ENCODE results near the gene VAMP1.
"Not testable (repeated sequence)": the region's sequence is repeated elsewhere in the genome, so short reads cannot be mapped to it uniquely, and the experiment has no call there.

VAMP1 gene

GRCh38 chr12:6437586-6437985 lies 32.9 kb downstream of the VAMP1 start:
- Histone ChIP-seq H3K9me3 (ENCODE audit: control insufficient read depth, low read length) (no peaks in the 10 kb centered on the region), H3K36me3 (ENCODE audit: control insufficient read depth, insufficient read depth, low read length) (no peaks in the 10 kb centered on the region), H3K4me3 (ENCODE audit: insufficient read depth, low read depth, low read length) (no peak overlapping the region), H3K4me1 (ENCODE audit: control insufficient read depth, insufficient read depth, low read length) (no peaks in the 10 kb centered on the region), H3K27me3 (ENCODE audit: control insufficient read depth, insufficient read depth, low read length, poor library complexity, severe bottlenecking) (no peaks in the 10 kb centered on the region), H3K27ac (ENCODE audit: insufficient read depth, low read depth, low read length, poor library complexity, severe bottlenecking) (no peak overlapping the region)
- 84 to 97% methylated on average over 3 of the region's 3 CpGs for WGBS, 2 experiments

DNA sequence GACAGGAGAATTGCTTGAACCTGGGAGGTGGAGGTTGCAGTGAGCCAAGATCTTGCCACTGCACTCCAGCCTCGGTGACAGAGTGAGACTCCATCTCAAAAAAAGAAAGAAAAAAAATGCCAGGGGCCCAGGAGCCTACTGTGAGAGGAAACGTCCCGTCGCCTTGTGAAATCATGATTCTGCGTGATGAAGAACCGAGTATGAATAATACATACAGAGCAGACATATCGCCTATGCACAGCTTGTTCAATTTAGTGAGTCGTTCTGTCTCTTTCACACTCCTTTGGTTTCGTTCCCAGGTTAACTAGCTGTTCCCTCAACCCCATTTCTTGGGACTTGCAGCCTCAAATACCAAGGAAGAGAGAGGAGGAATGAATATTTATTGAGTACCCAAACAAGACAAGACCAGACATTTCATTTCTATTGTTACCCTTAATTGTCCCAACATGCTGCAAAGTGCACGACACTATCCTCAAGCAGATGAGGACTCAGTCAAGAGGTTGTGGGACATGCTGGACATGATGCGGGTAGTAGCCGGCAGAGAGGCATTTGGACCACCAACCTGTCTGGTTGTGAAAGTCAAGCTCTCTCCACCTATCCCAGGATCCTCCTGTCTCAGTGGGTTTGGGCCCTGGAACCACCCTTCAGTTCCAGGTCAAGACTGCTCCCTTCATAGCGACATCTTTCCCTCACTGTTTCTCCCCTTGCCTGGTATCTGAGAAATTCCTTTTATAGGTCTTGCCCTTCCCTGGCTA lies 34.3 kb downstream of the VAMP1 start:
- Histone ChIP-seq H3K9me3 (ENCODE audit: control insufficient read depth, low read length) (no peaks in the 10 kb centered on the region), H3K27ac (ENCODE audit: insufficient read depth, low read depth, low read length, poor library complexity, severe bottlenecking) (no peak overlapping the region), H3K27me3 (ENCODE audit: control insufficient read depth, insufficient read depth, low read length, poor library complexity, severe bottlenecking) (no peaks in the 10 kb centered on the region), H3K4me3 (ENCODE audit: insufficient read depth, low read depth, low read length) (no peak overlapping the region), H3K36me3 (ENCODE audit: control insufficient read depth, insufficient read depth, low read length) (no peaks in the 10 kb centered on the region), H3K4me1 (ENCODE audit: control insufficient read depth, insufficient read depth, low read length) (no peaks in the 10 kb centered on the region)
- WGBS, 2 experiments = 87 to 88% methylated on average over 13 of the region's 13 CpGs

GRCh38 chr12:6434205-6435140 lies 36.0 kb downstream of the VAMP1 start:
- Histone ChIP-seq H3K27me3 (ENCODE audit: control insufficient read depth, insufficient read depth, low read length, poor library complexity, severe bottlenecking) (no peaks in the 10 kb centered on the region), H3K9me3 (ENCODE audit: control insufficient read depth, low read length) (no peaks in the 10 kb centered on the region), H3K36me3 (ENCODE audit: control insufficient read depth, insufficient read depth, low read length) (no peaks in the 10 kb centered on the region), H3K4me1 (ENCODE audit: control insufficient read depth, insufficient read depth, low read length) (no peaks in the 10 kb centered on the region), H3K4me3 (ENCODE audit: insufficient read depth, low read depth, low read length) (no peak overlapping the region), H3K27ac (ENCODE audit: insufficient read depth, low read depth, low read length, poor library complexity, severe bottlenecking) (no peak overlapping the region)
- WGBS, 2 experiments = 88 to 92% methylated on average over 17 of the region's 17 CpGs

DNA sequence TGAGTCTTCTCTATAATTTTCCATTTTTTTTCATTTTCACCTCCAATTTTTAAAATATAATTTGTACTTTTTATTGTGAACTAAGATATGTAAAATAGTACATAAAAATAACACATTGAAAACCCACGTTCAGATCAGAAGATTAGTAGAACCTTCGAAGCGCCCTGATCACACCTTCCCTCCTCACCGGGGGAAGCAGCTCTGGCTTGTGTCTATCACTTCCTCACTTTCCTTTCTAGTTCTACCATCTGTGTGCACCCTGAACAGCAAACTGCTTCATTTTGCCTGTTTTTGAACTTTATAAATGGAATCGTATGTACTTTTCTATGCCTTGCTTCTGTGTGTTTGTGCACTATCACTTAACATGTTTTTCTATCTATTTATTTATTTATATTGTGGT lies 37.5 kb downstream of the VAMP1 start:
- Histone ChIP-seq H3K27ac (ENCODE audit: insufficient read depth, low read depth, low read length, poor library complexity, severe bottlenecking) (no peak overlapping the region), H3K36me3 (ENCODE audit: control insufficient read depth, insufficient read depth, low read length) (no peaks in the 10 kb centered on the region), H3K4me3 (ENCODE audit: insufficient read depth, low read depth, low read length) (no peak overlapping the region), H3K27me3 (ENCODE audit: control insufficient read depth, insufficient read depth, low read length, poor library complexity, severe bottlenecking) (no peaks in the 10 kb centered on the region), H3K9me3 (ENCODE audit: control insufficient read depth, low read length) (no peaks in the 10 kb centered on the region), H3K4me1 (ENCODE audit: control insufficient read depth, insufficient read depth, low read length) (no peaks in the 10 kb centered on the region)
- WGBS, 2 experiments = 91 to 97% methylated on average over 4 of the region's 5 CpGs

DNA sequence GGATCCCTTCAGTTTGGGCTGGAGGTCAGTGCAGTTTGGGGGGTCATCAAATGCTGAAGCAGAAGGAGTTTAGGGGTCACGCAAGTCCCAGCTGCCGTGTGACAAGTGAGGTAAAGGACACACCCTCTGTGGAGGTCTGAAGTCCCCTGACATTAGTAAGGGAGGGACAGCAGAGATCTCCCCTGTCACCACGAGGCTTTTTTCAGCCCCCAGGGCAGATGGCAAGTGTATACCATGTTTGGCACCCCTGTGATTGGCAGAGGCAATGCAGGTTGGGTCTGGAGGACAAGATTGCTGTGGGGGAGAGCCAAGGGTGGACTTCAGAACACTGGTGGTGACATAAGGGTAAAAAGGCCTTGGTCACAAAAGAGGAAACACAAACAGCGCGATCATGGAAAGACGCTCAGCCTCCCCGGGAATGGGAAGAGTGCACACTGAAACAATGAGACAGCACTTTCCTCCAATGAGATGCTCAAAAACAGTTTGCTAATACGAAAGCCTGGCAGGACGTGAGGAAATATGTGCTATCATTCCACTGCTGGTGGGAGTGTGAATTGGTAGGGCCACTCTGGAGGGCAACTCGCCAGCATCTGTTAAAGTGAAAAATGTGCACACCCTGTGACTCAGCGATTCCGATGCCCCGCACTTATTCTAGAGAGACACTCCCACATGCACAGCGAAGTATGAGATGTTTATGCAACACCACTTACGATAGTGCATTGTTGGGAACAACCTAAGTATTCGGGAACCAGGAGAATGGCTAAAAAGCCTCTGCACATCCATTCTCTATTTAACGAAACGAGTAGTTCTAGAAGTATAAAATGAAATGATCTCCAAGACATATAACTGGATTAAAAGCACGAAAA lies 40.1 kb downstream of the VAMP1 start:
- H3K36me3 ChIP-seq (ENCODE audit: control insufficient read depth, insufficient read depth, low read length) = no peaks in the 10 kb centered on the region
- no peak overlapping the region for H3K27ac ChIP-seq (ENCODE audit: insufficient read depth, low read depth, low read length, poor library complexity, severe bottlenecking)
- H3K9me3 ChIP-seq (ENCODE audit: control insufficient read depth, low read length) = no peaks in the 10 kb centered on the region
- no peaks in the 10 kb centered on the region for H3K4me1 ChIP-seq (ENCODE audit: control insufficient read depth, insufficient read depth, low read length)
- 93% methylated on average over 19 of the region's 19 CpGs for WGBS, 2 experiments
- no peak overlapping the region for H3K4me3 ChIP-seq (ENCODE audit: insufficient read depth, low read depth, low read length)
- no peaks in the 10 kb centered on the region for H3K27me3 ChIP-seq (ENCODE audit: control insufficient read depth, insufficient read depth, low read length, poor library complexity, severe bottlenecking)

GRCh38 chr12:6428326-6428725 lies 42.2 kb downstream of the VAMP1 start:
- Histone ChIP-seq H3K4me3 (ENCODE audit: insufficient read depth, low read depth, low read length) (no peak overlapping the region), H3K4me1 (ENCODE audit: control insufficient read depth, insufficient read depth, low read length) (no peaks in the 10 kb centered on the region), H3K27me3 (ENCODE audit: control insufficient read depth, insufficient read depth, low read length, poor library complexity, severe bottlenecking) (no peaks in the 10 kb centered on the region), H3K9me3 (ENCODE audit: control insufficient read depth, low read length) (no peaks in the 10 kb centered on the region), H3K36me3 (ENCODE audit: control insufficient read depth, insufficient read depth, low read length) (no peaks in the 10 kb centered on the region), H3K27ac (ENCODE audit: insufficient read depth, low read depth, low read length, poor library complexity, severe bottlenecking) (no peak overlapping the region)
- WGBS, 2 experiments = 90 to 98% methylated on average over 3 of the region's 3 CpGs

- H3K27me3 ChIP-seq (ENCODE audit: control insufficient read depth, insufficient read depth, low read length, poor library complexity, severe bottlenecking); H3K4me3 ChIP-seq (ENCODE audit: insufficient read depth, low read depth, low read length); H3K27ac ChIP-seq (ENCODE audit: insufficient read depth, low read depth, low read length, poor library complexity, severe bottlenecking); H3K9me3 ChIP-seq (ENCODE audit: control insufficient read depth, low read length); H3K36me3 ChIP-seq (ENCODE audit: control insufficient read depth, insufficient read depth, low read length); H3K4me1 ChIP-seq (ENCODE audit: control insufficient read depth, insufficient read depth, low read length): not testable (repeated sequence)
- 92% methylated on average over 10 of the region's 10 CpGs for WGBS, 2 experiments
Measured at GRCh38 chr12:6427796-6428195, 42.7 kb downstream of the VAMP1 start.

GRCh38 chr12:6426882-6427671 lies 43.4 kb downstream of the VAMP1 start:
- no peaks in the 10 kb centered on the region for H3K4me1 ChIP-seq (ENCODE audit: control insufficient read depth, insufficient read depth, low read length)
- H3K27me3 ChIP-seq (ENCODE audit: control insufficient read depth, insufficient read depth, low read length, poor library complexity, severe bottlenecking) = no peaks in the 10 kb centered on the region
- WGBS, 2 experiments = 90 to 91% methylated on average over 14 of the region's 14 CpGs
- no peaks in the 10 kb centered on the region for H3K36me3 ChIP-seq (ENCODE audit: control insufficient read depth, insufficient read depth, low read length)
- H3K9me3 ChIP-seq (ENCODE audit: control insufficient read depth, low read length) = no peaks in the 10 kb centered on the region
- no peak overlapping the region for H3K27ac ChIP-seq (ENCODE audit: insufficient read depth, low read depth, low read length, poor library complexity, severe bottlenecking)
- H3K4me3 ChIP-seq (ENCODE audit: insufficient read depth, low read depth, low read length) = no peak overlapping the region

DNA sequence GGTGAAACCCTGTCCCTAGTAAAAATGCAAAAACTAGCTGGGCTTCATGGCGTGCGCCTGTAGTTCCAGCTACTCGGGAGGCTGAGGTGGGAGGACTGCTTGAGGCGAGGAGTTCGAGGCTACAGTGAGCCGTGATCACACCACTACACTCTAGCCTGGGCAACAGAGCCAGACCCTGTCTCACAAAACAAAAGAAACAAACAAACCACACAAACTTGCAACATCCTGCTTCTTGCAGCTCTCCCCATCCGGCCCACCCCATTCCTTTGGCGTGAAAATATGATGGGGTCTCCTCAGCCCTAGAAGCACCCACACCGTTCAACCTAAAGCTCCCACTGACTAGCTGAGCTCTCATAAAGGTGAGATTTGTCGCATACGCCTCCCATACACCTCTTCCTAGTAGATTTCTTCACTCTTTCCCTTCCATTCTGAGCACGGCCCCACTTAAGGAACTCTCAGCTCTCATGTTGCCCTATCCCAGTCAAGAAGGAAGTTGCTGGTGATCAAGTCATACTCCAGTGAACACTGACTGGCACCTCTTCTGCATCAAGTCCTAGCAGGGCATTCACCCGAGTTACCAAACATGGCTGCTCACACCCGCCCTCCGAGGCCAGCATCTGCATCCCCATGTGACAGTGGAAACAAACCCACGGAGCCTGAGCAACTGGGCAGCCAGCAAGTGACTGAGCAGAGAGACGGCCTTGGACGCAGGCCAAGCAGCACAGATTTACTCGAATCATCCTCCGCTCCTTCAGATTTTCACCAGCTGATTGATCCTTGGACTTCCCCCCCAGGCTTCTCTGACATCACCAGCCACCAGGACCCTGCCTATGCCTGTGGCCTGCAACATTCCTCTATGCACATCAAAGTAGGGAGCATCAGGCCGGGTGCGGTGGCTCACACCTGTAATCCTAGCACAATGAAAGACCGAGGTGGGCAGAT lies 44.6 kb downstream of the VAMP1 start:
- 94 to 95% methylated on average over 23 of the region's 23 CpGs for WGBS, 2 experiments

More for the DNA sequence above, 44.6 kb downstream of the VAMP1 start:
- Histone ChIP-seq H3K27me3 (ENCODE audit: control insufficient read depth, insufficient read depth, low read length, poor library complexity, severe bottlenecking) (no peaks in the 10 kb centered on the region), H3K4me3 (ENCODE audit: insufficient read depth, low read depth, low read length) (no peak overlapping the region), H3K9me3 (ENCODE audit: control insufficient read depth, low read length) (no peaks in the 10 kb centered on the region), H3K36me3 (ENCODE audit: control insufficient read depth, insufficient read depth, low read length) (no peaks in the 10 kb centered on the region), H3K4me1 (ENCODE audit: control insufficient read depth, insufficient read depth, low read length) (no peaks in the 10 kb centered on the region), H3K27ac (ENCODE audit: insufficient read depth, low read depth, low read length, poor library complexity, severe bottlenecking) (no peak overlapping the region)
